ENCODE data around the gene PLAGL2. TPM values are rescaled to one million over a fixed set of nuclear protein-coding genes. Genes with fewer than 3 reads are reported as not detected.

Gene PLAGL2
- total and polyA plus RNA-seq, 3 donors from 2014 or later = 30.5 to 36.8 (median 33.5) TPM

- intact Hi-C loops (cut with DNase I; ENCODE audit: low total_unique reads) = no loop called here
- Histone ChIP-seq H3K4me1 (no peaks in the 10 kb centered on the region), H3K4me3 (no peak overlapping the region), H3K36me3 (ENCODE audit: low read depth, missing control alignments) (no peaks in the 10 kb centered on the region), H3K27ac (no peak overlapping the region), H3K9me3 (no peaks in the 10 kb centered on the region), H3K27me3 (no peaks in the 10 kb centered on the region)
- no peak for DNase-seq
- TF ChIP-seq CTCF (IDR thresholded peaks at IDR 0.05) (no peak), POLR2A (IDR thresholded peaks at IDR 0.05) (no peak)
Measured at GRCh38 chr20:32232326-32232886, 24.9 kb upstream of the PLAGL2 start.

- no peak for DNase-seq
- H3K36me3 ChIP-seq (ENCODE audit: low read depth, missing control alignments) = no peaks in the 10 kb centered on the region
- WGBS, 2 donors = 73 to 75% methylated on average over 4 of the region's 4 CpGs
Measured at GRCh38 chr20:32231847-32232246, 24.3 kb upstream of the PLAGL2 start.

GRCh38 chr20:32231245-32231644 is 23.7 kb upstream of the PLAGL2 start:
- Histone ChIP-seq H3K9me3 (no peaks in the 10 kb centered on the region), H3K27me3 (no peaks in the 10 kb centered on the region), H3K36me3 (ENCODE audit: low read depth, missing control alignments) (no peaks in the 10 kb centered on the region), H3K27ac (no peak overlapping the region), H3K4me1 (no peaks in the 10 kb centered on the region), H3K4me3 (no peak overlapping the region)
- TF ChIP-seq CTCF (IDR thresholded peaks at IDR 0.05) (no peak), POLR2A (IDR thresholded peaks at IDR 0.05) (no peak)
- intact Hi-C loops (cut with DNase I; ENCODE audit: low total_unique reads) = no loop called here
- WGBS, 2 donors = 95 to 100% methylated on average over 4 of the region's 4 CpGs
- DNase-seq = no peak

More at GRCh38 chr20:32231847-32232246, 24.3 kb upstream of the PLAGL2 start:
- no peak overlapping the region for H3K27ac ChIP-seq
- H3K9me3 ChIP-seq = no peaks in the 10 kb centered on the region
- H3K4me3 ChIP-seq = no peak overlapping the region
- H3K4me1 ChIP-seq = no peaks in the 10 kb centered on the region
- TF ChIP-seq POLR2A (IDR thresholded peaks at IDR 0.05) = no peak
- TF ChIP-seq CTCF (IDR thresholded peaks at IDR 0.05) = no peak
- H3K27me3 ChIP-seq = no peaks in the 10 kb centered on the region
- intact Hi-C loops (cut with DNase I; ENCODE audit: low total_unique reads) = no loop called here

- Histone ChIP-seq H3K4me3 (no peak overlapping the region), H3K27me3 (no peaks in the 10 kb centered on the region), H3K9me3 (no peaks in the 10 kb centered on the region), H3K27ac (no peak overlapping the region), H3K4me1 (no peaks in the 10 kb centered on the region), H3K36me3 (ENCODE audit: low read depth, missing control alignments) (no peaks in the 10 kb centered on the region)
- intact Hi-C loops (cut with DNase I; ENCODE audit: low total_unique reads) = no loop called here
- DNase-seq = no peak
- TF ChIP-seq POLR2A (IDR thresholded peaks at IDR 0.05) (no peak), CTCF (IDR thresholded peaks at IDR 0.05) (no peak)
- 90 to 95% methylated on average over 6 to 13 of the region's 13 CpGs for WGBS, 2 donors
Measured at GRCh38 chr20:32230707-32231106, 23.2 kb upstream of the PLAGL2 start.

GRCh38 chr20:32229251-32229747 is 21.8 kb upstream of the PLAGL2 start:
- TF ChIP-seq POLR2A (IDR thresholded peaks at IDR 0.05) (no peak), CTCF (IDR thresholded peaks at IDR 0.05) (no peak)
- Histone ChIP-seq H3K36me3 (ENCODE audit: low read depth, missing control alignments) (no peaks in the 10 kb centered on the region), H3K9me3 (no peaks in the 10 kb centered on the region), H3K4me1 (no peaks in the 10 kb centered on the region), H3K27ac (no peak overlapping the region), H3K4me3 (no peak overlapping the region), H3K27me3 (no peaks in the 10 kb centered on the region)
- no peak for DNase-seq
- intact Hi-C loops (cut with DNase I; ENCODE audit: low total_unique reads) = no loop called here
- 79 to 83% methylated on average over 5 of the region's 5 CpGs for WGBS, 2 donors
